ENCODE measurements around the gene MDM4.

MDM4 gene

GRCh38 chr1:204502241-204502640 lies 14.0 kb upstream of the MDM4 start:
- DNase-seq (ENCODE audit: low spot score) = no peak
- TF ChIP-seq CTCF (IDR thresholded peaks at IDR 0.05; ENCODE audit: extremely low read depth, missing control alignments) = no peak

- peak; percentile 50 for TF ChIP-seq CTCF (IDR thresholded peaks at IDR 0.05; ENCODE audit: extremely low read depth, missing control alignments)
- no peak for DNase-seq (ENCODE audit: low spot score)
Measured at GRCh38 chr1:204503122-204503912, 12.9 kb upstream of the MDM4 start.

GRCh38 chr1:204503913-204504519 lies 12.2 kb upstream of the MDM4 start:
- DNase-seq (ENCODE audit: low spot score) = no peak
- TF ChIP-seq CTCF (IDR thresholded peaks at IDR 0.05; ENCODE audit: extremely low read depth, missing control alignments) = no peak

- TF ChIP-seq CTCF (IDR thresholded peaks at IDR 0.05; ENCODE audit: extremely low read depth, missing control alignments) = no peak
- no peak for DNase-seq (ENCODE audit: low spot score)
Measured at GRCh38 chr1:204505674-204506200, 10.5 kb upstream of the MDM4 start.

GRCh38 chr1:204506201-204506968 lies 9.8 kb upstream of the MDM4 start:
- TF ChIP-seq CTCF (IDR thresholded peaks at IDR 0.05; ENCODE audit: extremely low read depth, missing control alignments) = no peak
- no peak for DNase-seq (ENCODE audit: low spot score)

GRCh38 chr1:204506969-204507316 lies 9.3 kb upstream of the MDM4 start:
- DNase-seq (ENCODE audit: low spot score) = peak; percentile 54
- no peak for TF ChIP-seq CTCF (IDR thresholded peaks at IDR 0.05; ENCODE audit: extremely low read depth, missing control alignments)

Measured in GM20000 (cell line).